Measurements from ENCODE around the gene LAMC2.

- TF ChIP-seq CTCF (optimal IDR thresholded peaks at IDR 0.05 in 1 of 3, IDR thresholded peaks at IDR 0.05 in 1 of 3, conservative IDR thresholded peaks at IDR 0.05 in 1 of 3; ENCODE audit: extremely low read depth in 1 of 3, insufficient read depth in 2 of 3, low read length in 3 of 3): peak; percentile 24 to 59 (median 52)
- no peak for TF ChIP-seq EZH2 (IDR thresholded peaks at IDR 0.05; ENCODE audit: low read length)
These were observed 48.8 kb downstream of the LAMC2 start for GRCh38 chr1:183234660-183235476.
